GM12801 (cell line): Measurements from ENCODE around the gene NRG2.

Experiments
- TF ChIP-seq, protein P1 (sequence below): IDR thresholded peaks from one replicate; pipeline ENCODE4 v1.5.1; 2011; ENCODE audit warnings: control low read depth; ENCODE audit not compliant: insufficient read length; ENCODE audit errors: extremely low read depth

NRG2 gene

GRCh38 chr5:139924294-139925215, 118.5 kb downstream of the NRG2 start:
- TF ChIP-seq, protein P1, sequence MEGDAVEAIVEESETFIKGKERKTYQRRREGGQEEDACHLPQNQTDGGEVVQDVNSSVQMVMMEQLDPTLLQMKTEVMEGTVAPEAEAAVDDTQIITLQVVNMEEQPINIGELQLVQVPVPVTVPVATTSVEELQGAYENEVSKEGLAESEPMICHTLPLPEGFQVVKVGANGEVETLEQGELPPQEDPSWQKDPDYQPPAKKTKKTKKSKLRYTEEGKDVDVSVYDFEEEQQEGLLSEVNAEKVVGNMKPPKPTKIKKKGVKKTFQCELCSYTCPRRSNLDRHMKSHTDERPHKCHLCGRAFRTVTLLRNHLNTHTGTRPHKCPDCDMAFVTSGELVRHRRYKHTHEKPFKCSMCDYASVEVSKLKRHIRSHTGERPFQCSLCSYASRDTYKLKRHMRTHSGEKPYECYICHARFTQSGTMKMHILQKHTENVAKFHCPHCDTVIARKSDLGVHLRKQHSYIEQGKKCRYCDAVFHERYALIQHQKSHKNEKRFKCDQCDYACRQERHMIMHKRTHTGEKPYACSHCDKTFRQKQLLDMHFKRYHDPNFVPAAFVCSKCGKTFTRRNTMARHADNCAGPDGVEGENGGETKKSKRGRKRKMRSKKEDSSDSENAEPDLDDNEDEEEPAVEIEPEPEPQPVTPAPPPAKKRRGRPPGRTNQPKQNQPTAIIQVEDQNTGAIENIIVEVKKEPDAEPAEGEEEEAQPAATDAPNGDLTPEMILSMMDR, result no peak

DNA sequence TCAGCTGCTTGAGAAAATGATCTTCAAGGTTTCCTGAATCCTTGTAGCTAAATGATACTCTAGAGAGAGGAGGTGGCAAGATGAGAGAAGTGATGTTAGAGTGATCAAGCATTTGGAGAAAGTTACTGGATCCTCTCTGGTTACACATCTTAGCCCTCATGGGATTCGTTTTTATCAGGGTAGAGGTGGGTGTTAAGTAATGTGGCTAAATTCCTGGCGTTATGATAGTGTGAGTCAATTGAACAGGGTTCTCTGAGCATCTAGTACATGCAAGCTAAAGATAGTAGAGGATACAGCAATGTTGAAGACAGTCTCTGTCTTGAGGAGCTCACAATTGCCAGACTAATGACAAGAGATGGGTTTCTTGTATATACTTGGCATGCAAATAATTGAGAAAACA, 123.8 kb downstream of the NRG2 start:
- TF ChIP-seq, protein P1, result no peak

- TF ChIP-seq, protein P1, result no peak
These were observed 127.3 kb downstream of the NRG2 start for GRCh38 chr5:139915834-139916233.

DNA sequence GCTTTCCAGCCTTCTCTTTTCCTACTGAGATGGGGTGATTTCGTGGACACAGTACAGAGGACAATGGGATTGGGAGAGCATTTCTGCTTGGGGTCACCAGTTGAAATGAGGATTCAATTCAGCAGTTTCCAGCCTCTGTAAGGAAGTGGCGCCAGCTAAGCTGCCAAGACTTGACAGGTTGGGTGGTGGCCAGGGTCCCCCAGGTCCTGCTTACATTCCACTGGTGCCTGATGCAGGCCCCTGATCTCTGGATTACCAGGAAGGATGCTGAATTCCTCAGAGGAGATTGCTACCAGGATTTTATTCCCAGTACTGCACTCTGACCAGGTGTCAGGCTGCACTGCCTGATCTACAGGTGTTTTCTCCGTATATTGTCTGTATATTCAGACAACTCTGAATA, 127.8 kb downstream of the NRG2 start:
- TF ChIP-seq, protein P1, result no peak

DNA sequence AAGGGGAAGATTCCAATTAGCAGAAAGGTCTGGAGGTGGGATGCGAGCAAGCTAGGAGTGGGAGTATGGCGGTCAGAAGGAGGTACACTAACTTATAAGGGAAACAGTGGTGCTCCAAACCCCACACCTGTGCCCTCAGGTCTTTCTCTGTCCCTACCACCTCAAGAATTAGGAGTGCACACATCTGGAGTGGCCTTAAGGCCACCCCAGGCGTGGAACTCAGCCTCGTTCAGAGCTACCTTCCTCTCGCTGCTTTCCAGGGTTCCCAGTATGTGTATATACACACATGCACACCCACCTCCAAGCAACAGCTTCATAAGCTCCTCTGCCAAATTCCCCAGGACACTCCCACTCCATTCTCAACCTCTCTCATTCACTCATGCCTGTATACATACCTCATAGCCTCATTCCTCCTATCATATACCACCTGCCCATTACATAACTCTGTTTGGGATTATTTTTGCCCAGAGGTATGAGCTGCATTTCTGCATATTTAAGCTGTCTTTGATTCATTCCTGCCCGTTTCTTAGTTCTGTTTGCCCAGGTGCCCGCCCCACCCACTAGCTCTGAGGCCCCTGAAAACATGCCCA, 128.8 kb downstream of the NRG2 start:
- TF ChIP-seq, protein P1, result no peak

GRCh38 chr5:139912804-139913203, 130.3 kb downstream of the NRG2 start:
- TF ChIP-seq, protein P1, result no peak

GRCh38 chr5:139912158-139912557, 130.9 kb downstream of the NRG2 start:
- TF ChIP-seq, protein P1, result no peak
